Hindlimb muscle (tissue), 1 donor: ENCODE data around the gene NENF. TPM values are rescaled to one million over a fixed set of nuclear protein-coding genes. Genes with fewer than 3 reads are reported as not detected.
"Not testable (repeated sequence)": the region's sequence is repeated elsewhere in the genome, so short reads cannot be mapped to it uniquely, and the experiment has no call there.

Experiments used
- DNase-seq: peaks from one replicate; pipeline ENCODE4 v3.0.0-alpha.2; 2013
- polyA plus RNA-seq: library from polyadenylated mRNA; unstranded; fragments of 120-200 nt; gene quantifications from one replicate; pipeline ENCODE4 v1.2.1, GENCODE V29; 2013; ENCODE audit not compliant: insufficient read length

Gene NENF
- 67.0 TPM for polyA plus RNA-seq

DNA sequence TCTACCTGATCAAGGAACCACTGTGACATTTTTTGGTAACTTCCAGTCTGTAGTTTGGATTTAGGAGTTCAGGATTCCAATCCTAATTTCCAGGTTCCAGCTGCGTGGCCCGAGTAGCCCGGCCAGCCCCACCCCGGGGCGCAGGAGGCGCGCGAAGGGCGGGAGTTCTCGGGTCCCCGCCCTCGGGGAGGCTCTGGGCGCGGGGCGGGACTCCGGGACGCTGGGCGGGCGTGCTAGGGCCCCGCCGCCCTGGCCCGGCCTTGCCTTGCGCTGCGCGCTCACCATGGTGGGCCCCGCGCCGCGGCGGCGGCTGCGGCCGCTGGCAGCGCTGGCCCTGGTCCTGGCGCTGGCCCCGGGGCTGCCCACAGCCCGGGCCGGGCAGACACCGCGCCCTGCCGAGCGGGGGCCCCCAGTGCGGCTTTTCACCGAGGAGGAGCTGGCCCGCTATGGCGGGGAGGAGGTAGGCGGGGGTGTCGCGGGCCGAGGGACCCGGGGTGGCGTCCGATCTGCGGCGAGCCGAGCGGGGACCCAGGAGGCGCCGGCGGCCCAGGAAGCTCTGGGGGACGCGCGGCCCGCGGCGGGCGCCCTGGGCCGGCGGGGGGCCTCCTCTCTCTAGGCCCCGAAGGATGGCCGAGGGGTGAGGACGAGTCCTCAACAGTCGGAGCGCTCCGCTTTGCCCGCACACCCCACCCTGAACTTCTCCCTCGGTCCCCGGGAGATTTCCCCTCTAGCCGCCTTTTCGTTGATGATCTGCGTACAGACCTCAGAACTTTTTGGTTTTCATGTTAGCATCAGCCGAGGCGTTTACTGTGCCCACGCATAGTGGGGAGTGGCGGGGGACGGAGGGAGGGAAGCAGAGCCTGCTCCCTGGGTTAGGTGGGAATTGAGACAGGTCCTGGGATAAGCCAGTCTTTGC, at the start of gene NENF:
Gene NENF (plus strand): TSS at position 260 of the 916 bp plus-strand sequence. CDS start 24 bp downstream, at position 284.
- peak; percentile 91 for DNase-seq

DNA sequence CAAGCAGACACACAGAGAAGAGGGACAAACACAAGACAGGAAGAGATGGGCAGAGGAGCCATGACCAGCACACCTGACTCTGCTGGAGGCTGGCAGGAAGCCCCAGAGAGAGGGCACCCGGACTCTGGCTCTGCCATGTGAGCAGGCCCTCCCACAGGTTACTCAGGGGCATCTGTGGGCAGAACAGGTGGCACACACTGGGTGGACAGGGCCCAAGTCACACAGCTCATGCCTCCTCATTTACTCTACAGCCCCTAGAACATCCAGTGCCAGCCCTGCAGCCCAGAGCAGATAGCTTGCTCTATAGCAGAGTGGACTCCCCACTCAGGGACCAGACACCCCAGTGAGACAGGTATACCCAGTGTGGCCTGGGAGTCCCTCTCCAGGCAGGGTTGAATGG, 46.7 kb upstream of the NENF start:
- DNase-seq = no peak

DNA sequence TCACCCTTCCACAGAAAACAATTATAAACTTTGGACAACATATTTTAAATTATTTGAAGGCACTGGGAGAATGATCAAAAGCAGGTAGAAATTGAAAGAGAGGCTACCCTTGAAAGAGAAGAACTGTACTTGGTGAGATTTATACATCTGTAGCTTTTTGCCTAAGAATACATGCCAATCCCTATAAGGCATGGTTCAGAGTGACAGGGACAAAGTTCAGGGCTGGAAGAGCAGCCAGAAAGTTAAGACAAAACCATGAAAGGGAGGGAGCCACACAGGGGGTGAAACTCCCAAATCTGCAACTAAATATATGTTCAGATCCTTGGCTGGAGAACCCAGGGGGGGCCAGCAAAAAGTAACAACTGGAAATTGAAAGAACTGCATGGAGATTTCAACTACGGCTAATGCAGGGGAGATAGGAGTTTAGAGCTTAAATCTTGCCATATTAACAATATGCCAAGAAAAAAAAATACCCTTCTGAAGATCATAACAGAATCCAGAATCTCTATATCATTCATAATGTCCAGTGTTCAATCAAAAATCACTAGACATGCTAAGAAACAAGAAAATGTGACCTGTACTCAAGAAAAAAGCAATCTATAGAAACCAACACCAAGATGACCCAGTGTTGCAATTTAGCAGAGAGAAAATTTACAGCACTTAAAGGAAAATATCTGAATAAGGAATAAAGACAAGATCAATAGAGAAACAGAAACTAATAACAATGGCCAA, 43.6 kb upstream of the NENF start:
- DNase-seq = no peak

DNA sequence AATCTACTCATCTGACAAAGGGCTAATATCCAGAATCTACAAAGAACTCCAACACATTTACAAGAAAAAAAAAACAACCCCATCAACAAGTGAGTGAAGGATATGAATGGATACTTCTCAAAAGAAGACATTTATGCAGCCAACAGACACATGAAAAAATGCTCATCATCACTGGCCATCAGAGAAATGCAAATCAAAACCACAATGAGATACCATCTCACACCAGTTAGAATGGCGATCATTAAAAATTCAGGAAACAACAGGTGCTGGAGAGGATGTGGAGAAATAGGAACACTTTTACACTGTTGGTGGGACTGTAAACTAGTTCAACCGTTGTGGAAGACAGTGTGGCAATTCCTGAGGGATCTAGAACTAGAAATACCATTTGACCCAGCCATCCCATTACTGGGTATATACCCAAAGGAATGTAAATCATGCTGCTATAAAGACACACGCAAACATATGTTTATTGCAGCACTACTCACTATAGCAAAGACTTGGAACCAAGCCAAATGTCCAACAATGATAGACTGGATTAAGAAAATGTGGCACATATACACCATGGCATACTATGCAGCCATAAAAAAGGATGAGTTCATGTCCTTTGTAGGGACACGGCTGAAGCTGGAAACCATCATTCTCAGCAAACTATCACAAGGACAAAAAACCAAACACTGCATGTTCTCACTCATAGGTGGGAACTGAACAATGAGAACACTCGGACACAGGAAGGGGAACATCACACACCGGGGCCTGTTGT, 36.9 kb upstream of the NENF start:
- not testable (repeated sequence) for DNase-seq

DNA sequence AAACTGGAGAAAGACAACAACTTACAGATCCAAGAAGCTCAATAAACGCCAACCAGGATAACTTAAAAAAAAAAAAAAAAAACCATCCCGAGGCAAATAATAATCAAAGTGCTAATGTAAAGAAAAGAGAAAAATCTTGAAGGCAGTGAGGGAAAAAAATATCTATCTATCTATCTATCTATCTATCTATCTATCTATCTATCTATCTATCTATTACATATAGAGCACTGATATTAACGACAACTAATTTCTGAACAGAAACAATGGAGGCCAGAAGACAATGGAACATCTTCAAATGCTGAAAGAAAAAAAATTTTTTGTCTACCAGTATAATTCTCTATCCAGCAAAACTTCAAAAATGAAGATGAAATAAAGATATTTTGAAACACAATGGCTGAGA, 36.1 kb upstream of the NENF start:
- no peak for DNase-seq

DNA sequence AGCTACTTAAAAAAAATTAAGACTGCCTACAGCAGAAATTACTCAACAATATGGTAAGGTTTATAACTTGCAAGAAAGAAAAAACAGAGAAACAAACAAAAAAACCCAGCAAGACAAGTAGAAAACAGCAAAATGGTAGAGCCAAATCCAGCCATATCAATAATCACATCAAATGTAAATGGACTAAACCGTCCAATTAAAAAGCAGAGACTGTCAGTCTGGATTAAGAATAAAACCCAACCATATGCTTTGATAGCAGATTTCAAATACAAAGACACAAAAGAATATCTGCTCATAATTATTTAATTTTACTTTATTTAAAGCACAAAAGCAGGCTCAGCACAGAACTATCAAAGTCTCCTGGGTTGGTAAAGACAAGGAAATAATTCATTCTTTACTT, 35.5 kb upstream of the NENF start:
- DNase-seq = no peak

DNA sequence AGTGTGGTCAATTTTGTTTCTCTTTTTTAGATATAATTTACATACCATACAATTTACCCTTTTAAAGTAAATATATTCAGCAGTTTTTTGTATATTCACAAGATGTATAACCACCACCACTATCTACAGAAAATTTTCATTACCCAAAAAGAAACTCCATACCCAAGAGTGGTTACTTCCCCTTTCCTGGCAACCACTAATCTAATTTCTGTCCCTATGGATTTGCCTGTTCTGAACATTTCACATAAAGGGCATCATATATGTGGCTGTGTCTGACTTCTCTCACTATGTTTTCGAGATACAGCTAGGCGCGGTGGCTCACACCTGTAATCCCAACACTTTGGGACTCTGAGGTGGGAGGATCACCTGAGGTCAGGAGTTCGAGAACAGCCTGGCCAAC, 31.7 kb upstream of the NENF start:
- DNase-seq = no peak

DNA sequence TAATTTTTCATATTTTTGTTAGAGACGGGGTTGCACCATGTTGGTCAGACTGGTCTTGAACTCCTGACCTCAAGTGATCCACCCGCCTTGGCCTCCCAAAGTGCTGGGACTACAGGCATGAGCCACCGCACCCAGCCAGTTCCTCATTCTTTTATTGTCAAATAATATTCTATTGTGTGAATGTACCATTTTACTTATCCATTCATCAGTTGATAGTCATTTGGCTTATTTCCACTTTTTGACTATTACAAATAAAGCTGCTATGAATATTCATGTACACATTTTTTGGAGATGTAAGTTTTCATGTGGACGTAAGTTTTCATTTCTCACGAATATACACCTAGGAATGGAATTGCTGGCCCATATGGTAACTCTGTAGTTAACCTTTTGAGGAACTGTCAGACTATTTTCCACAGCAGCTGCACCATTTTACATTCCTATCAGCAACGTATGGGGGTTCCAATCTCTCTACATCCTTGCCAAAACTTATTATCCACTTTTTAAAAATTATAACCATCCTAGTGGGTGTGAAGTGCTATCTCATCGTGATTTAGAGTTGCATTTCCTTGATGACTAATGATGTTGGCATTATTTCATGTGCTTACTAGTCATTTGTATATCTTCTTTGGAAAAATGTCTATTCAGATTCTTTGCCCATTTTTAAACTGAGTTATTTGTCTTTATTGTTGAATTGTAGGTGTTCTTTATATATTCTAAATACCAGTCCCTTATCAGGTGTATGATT, 30.7 kb upstream of the NENF start:
- DNase-seq = no peak

DNA sequence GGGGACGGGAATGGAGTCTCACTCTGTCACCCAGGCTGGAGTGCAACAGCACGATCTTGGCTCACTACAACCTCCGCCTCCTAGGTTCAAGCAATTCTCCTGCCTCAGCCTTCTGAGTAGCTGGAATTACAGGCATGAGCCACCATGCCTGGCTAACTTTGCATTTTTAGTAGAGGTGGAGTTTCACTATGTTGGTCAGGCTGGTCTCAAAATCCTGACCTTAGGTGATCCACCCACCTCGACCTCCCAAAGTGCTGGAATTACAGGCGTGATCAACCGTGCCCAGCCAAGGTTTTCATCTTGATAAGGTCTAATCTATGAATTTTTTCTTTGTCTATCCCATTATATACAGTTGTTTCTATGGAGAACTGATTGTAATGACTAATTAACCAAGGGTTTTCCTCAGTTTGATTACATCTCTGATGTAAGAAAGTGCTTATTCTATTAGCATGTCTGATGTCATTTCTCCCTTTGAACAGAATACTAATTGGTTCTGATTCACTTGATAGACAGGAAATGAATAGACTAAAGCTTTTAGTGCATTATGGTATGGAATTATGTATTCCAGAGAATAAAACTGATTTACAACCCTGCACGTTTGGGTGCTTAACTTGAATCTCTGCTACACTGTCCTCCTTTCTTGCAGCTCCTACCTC, 29.9 kb upstream of the NENF start:
- DNase-seq = no peak

DNA sequence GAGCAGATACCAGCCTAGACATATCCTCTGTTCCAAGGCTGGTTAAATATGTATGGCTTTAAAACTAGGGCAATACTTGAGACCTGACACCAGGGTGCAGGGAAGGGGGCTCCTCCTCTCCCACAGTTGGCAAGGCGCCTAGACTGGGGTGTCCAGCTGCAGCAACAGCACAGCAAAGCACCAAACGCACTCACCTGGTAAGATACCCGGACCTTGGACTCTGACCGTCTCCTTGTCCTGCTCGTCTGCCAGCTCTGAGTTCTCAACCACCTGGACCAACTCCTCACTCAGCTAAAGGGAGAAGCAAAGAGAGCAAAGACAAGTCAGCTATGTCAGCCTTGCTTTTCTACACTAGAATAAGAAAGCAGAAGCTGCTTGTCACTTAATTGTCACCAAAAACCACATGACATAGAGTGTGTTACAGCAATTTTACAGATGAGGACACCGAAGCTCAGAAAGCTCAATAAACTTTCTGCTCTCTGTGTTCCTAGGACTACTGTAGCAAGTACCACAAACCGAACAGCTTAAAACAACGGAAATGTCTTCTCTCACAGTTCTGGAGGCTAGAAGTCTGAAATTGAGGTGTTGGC, 22.4 kb upstream of the NENF start:
- no peak for DNase-seq

DNA sequence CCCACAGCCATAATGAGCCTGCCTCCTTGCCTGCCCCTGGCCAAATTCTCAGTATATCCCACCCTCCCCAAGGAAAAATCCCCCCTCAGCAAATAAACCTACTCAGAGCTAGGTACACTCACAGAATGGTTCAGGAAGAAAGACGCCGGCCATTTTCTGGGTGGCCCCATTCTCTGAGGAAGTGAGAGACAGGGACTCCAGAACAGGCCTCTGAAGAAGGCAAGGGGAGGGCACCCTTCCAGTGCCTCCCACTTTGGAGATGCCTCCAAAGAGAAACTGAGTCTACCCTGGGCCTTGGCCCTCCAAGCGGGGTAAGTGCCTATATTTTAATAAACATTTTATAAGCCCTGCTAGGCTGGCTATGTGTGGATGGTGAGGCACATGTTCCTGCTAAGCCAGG, 20.3 kb upstream of the NENF start:
- DNase-seq = no peak

DNA sequence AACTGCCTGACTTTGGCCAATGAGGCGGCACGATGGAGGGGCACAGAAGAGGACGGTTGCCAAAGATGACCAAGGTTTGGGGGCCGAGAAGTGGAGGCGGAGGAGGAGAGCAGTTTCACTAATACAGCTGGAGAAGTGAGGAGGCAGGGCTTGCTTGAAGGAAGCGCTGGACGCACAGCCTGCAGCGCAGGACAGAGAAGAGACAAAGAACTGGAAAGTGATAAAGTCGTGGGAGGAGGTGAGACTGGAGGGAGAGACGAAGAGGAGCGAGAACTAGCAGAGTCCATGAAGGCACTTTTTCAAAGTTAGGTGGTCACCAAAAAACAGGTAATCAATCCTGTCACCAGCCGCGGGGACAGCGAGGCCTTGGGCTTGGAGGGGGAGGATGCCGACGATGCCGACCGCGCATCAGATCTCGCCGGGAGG, 18.8 kb upstream of the NENF start:
- peak; percentile 40 for DNase-seq

DNA sequence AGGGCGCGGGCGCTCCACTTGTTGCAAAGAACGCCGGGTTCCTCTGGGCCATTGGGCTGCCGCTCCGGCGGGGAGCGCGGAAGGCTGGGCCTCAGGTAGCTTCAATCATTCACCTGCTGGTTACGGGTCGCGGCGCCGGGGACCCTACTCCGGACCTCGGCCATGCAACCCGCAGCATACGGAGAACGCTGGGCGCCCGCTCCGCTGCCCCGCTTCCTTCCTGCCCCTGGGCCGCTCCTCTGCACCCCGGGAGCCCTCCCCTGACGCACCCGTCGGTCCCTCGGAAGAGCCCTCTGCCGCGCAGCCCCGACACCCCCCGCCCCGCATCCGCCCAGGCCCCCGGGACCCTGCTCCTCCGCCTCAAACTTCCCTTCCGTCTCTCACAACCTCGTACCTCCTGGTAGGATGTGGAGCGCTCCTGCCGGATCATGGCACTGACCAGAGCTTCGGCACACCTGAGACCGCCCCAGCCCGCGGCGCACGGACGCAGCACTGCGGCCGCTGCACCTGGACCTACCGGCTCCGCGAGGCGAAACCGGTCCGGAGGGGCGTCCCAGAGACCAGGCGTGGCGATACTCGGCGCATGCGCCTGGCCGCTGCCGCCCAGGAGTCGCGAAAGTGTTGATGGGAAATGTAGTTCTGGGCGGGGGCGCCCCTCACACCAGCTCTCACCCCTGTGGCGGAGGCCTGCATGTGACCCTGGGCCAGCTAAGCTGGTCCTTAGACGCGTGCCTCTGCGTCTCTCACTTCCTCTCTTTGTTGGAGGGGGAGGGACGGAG, 18.2 kb upstream of the NENF start, which contains the start of gene PACC1:
Gene PACC1 (minus strand): TSS at position 559 of the 779 bp plus-strand sequence. CDS start 129 bp downstream, at position 430.
- peak; percentile 90 for DNase-seq

DNA sequence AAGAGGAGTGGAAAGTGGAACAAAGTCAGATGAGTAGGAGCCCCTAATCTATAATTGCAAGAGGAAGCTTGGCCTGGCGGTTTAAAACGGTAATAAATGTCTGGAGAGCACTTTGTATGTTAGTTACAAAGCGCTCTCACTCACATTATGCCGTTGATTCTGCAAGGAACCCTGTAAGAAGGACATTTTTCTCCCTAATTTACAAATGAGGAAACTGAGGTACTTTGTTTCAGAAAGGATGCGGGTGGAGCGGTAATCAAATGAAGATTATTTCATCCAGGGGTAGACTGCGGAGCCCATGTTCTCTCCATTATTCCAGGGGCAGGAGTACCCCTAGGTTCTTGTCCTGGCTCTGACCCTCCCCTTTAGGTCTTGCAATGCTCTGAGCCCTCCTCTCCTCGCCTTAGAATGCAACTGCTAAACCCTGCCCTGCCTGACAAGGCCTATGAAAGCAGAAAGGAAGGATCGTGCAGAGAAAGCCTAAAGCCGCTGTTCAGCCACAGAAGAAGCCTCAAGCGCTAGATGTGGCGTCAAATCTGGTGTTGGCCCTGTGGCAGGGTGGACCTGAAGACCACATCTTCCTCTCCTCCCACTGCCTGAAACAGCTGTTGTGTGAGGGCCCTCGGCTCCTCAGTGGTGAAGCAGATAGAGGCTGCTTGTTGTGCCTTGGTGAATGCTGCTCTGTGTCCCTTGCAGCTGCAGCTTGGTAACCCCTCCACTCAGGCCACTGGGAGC, 17.4 kb upstream of the NENF start:
- DNase-seq = no peak

DNA sequence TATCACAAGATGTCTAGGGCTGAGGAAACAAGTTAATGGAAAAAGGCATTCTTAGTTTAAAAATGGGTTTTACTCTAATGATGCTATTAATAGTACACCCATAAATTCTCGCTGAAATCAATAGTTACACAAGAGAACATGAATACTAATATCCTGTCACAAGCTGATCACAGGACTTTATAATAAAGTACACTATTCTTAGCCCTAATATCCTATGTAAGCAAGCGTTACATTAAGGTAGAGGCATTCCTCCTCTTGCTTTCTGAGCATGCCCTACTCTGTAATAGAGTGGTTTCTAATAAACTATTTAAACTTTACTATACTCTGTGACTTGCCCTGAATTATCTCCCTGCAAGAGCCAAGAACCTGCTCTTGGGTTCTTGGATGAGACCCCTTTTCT, 11.6 kb upstream of the NENF start:
- no peak for DNase-seq

DNA sequence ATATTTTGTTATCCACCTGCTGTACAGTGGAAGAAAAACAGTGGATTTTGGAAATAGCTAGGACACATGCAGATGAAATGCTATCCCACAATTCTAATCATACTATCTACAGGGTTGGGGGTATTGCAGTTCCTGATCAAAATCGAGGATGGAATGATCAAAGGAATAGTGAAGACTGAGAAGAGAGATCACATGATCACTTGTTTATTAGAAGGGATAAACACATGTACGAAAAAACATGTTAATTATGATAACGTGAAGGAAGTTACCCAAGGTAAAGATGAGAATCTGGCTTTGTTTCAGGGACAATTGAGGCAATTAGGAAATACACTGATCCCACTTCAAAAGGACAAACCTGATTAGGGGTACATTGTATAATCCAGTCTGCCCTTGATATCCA, 8.8 kb upstream of the NENF start:
- DNase-seq = no peak

DNA sequence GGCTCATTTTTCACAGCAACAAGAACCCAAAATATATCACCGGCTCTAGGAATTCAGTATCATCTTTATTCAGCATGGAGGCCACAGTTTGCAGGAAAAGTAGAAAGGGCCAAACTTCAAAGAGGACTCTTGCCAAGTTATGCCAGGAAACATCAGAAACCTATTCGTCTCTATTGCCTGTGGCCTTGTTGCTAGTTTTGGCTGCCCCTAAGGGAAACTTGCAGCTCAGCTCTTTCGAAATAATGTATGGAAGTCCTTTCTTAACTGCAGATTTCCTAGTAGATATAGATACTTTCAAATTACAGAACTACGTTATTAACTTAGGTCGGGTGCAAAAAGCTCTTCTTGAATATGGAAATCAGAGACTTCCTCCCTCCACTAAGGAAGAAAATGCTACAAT, 4.2 kb upstream of the NENF start:
- no peak for DNase-seq

DNA sequence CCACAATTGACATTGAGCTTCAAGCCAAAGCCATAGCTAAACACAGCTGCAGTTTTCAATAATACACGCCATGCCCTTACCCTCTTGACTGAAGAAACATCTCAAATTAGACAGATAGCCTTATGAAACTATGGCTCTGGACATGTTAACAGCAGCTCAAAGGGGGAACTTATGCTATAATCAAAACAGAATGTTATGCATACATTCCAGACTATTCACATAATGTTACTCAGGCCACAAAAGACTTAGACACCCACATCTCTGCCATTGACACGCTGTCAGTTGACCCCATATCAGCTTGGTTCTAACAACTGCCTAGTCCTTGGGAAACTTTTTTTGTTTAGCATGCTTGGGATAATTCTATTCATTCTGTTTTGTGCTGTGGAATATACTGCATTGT, 2.3 kb upstream of the NENF start:
- no peak for DNase-seq

DNA sequence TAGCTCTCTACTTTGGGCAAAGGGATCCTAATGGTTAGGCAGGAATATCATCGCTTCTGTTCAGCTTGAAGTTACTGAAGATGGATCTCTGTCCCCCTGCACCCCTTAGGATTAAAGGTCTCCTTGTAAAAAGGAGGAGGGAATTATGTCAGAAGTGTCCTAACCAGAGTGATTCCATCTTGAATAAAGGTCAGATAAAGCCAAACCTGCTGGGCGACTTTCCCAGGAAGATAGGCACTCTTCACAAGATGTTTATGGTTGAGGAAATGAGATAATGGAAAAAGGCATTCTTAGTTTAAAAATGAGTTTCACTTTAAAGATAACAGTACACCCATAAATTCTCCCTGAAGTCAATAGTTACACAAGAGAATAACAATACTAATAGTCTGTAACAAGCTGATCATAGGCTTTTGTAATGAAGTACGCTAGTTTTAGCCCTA, 1.7 kb upstream of the NENF start:
- DNase-seq = no peak

DNA sequence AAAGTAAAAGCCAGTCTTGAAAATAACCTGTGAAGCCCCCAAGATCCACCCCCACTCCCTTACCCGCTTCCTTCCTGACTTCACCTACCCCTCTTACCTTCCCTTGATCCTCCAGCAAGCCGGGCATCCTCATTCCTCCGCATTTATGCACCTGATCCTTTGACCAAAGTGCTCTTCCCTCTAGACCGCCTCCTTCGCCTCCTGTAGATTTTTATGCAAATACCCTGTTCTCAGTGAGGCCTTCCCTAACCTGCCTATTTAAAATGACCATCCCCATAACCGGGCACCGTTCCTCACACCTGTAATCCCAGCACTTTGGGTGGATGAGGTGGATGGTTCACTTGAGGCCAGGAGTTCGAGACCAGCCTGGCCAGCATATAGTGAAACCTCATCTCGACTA, 1.1 kb upstream of the NENF start:
- no peak for DNase-seq
